D721Med (cell line): ENCODE results near the gene EED.

Source experiments
- DNase-seq: peaks from one replicate; pipeline ENCODE4 v3.0.0; 2011; ENCODE audit warnings: low spot score; ENCODE audit not compliant: insufficient read length
- FAIRE-seq: peaks from 2 replicates; lab custom pipeline; 2011; peaks lifted over from hg19 to GRCh38; lab: Jason Lieb, UNC
- TF ChIP-seq, protein P1 (sequence below): IDR thresholded peaks from 2 replicates; pipeline ENCODE4 v1.5.1; 2012; ENCODE audit warnings: mild to moderate bottlenecking, control low read depth; ENCODE audit not compliant: insufficient read depth; ENCODE audit errors: missing control alignments

Gene EED

GRCh38 chr11:86244063-86244521 is 461 bp upstream of the EED start:
- no peak for FAIRE-seq

GRCh38 chr11:86245369-86246292 is 1.1 kb downstream of the EED start:
- DNase-seq (no peak), FAIRE-seq (no peak)
- TF ChIP-seq, protein P1, sequence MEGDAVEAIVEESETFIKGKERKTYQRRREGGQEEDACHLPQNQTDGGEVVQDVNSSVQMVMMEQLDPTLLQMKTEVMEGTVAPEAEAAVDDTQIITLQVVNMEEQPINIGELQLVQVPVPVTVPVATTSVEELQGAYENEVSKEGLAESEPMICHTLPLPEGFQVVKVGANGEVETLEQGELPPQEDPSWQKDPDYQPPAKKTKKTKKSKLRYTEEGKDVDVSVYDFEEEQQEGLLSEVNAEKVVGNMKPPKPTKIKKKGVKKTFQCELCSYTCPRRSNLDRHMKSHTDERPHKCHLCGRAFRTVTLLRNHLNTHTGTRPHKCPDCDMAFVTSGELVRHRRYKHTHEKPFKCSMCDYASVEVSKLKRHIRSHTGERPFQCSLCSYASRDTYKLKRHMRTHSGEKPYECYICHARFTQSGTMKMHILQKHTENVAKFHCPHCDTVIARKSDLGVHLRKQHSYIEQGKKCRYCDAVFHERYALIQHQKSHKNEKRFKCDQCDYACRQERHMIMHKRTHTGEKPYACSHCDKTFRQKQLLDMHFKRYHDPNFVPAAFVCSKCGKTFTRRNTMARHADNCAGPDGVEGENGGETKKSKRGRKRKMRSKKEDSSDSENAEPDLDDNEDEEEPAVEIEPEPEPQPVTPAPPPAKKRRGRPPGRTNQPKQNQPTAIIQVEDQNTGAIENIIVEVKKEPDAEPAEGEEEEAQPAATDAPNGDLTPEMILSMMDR, result no peak

More at GRCh38 chr11:86244063-86244521, 461 bp upstream of the EED start:
- TF ChIP-seq, protein P1, result no peak
- peak; percentile 40 for DNase-seq

- DNase-seq (no peak), FAIRE-seq (no peak)
- TF ChIP-seq, protein P1, result no peak
Observed at GRCh38 chr11:86246293-86246675, 1.7 kb downstream of the EED start.

- DNase-seq (no peak), FAIRE-seq (no peak)
- TF ChIP-seq, protein P1, result no peak
Observed at GRCh38 chr11:86247608-86248007, 3.1 kb downstream of the EED start.

DNA sequence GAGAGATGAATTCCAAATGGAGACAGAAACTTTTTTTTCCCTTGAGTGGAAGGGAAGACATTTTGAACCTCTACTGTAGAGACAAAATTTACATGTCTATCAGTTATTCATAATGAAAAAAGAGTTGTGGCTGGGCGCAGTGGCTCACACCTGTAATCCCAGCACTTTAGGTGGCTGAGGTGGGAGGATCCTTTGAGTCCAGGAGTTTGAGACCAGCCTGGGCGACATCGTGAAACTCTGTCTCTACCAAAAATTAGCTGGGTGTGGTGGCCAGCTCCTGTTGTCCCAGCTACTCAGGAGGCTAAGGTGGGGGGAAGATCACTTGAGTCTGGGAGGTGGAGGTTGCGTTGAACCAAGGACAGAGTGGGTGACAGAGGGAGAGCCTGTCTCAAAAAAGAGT is 4.1 kb downstream of the EED start:
- FAIRE-seq (no peak), DNase-seq (no peak)
- TF ChIP-seq, protein P1, result no peak

DNA sequence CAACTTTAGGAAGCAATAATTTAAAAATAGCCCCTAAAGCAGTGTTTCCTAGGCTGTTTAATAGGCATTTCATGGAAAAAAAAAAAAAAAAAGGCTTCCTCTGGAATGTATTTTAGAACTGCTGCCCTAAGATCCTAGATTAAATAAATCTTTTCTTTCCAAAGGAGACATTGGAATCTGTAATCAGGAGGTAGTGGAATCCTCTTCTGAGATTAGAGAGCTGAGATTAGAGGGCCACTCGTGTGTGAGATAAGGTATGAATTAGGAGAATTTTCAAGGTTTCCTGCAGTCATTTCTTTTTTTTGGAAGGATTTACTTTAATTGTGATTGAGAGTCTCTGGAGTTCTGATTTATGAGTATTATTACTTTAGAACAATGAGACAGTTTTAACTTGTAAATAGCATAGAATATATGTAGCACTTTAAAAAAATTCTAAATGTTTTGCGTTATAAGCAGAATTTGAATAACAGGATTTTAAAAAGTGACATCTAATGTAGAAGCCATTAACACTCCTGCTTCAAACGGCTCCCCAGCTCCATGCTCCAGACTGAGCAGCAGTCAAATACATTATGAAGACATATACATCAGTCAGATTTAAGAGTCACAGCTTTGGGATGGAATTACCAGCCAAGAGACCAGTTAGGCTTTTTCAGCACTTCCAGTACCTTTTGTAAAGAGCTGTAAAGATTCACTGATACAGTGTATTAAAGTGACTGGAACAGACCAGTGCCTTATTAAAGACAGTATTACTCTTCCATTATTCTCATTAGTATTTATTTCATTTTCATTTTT is 5.0 kb downstream of the EED start:
- DNase-seq, result no peak
- no peak for FAIRE-seq
- TF ChIP-seq, protein P1, result no peak
